Glomerular endothelial cell (primary cell): ENCODE measurements around the gene ZNF202. TPM values are rescaled to one million over a fixed set of nuclear protein-coding genes. Genes with fewer than 3 reads are reported as not detected.
"Not testable (repeated sequence)": the region's sequence is repeated elsewhere in the genome, so short reads cannot be mapped to it uniquely, and the experiment has no call there.

Experiments used
- DNase-seq: peaks from one replicate; pipeline ENCODE4 v3.0.0-alpha.2; 2011; ENCODE audit warnings: low read depth, low spot score; ENCODE audit errors: extremely low read depth
- total RNA-seq: library from RNA; depleted of rRNA; stranded (reverse); fragments of >200 nt; gene quantifications from 2 replicates; pipeline ENCODE4 v1.2.3, GENCODE V29; 2015

The ZNF202 gene
- 6.9 and 7.3 TPM in 2 replicates for total RNA-seq

DNA sequence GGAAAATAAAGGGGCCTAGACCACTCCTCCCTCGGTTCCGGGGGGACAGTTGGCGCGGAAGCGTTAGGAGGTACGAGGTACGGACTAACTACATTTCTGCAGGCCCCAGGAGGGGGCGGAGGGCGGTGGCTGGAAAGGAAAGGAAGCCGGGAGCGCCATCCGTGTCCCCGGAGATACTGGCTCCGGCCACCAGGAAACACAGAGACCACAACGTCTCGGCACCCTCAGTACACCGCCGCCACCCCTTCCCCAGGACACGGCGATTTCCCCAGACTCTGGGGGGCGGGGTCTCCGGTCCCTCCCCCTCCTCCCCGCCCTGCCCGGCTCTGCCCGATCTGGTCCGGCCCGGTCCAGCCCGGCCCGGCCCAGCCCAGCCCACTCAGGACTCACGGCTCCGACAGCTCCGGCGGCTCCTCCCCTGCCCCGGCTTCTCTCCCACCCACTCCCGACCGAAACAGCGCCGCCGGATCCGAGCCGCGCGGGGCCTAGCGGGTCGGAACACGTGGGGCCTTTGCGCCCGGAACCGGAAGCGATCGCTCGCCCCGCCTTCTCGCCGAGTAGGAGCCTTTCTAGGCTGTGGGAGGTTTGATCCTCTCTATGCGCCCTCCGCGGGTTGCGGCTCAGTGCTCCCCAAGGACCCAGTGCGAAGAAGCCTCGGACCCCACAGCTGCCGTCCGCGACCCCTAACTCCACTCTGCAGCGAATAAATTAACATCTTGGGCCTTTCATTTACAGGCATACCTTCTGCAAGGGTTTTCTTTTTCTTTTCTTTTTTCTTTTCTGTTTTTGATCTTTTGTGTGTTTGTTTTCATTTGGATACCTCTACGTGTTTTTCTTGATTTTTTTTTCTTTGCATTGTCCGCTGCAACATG is at the start of gene ZNF202:
ZNF202 (minus strand) TSS at position 502 of the 872 bp plus-strand sequence. CDS start 10,772 bp downstream, outside the sequence.
- peak; percentile 42 for DNase-seq

DNA sequence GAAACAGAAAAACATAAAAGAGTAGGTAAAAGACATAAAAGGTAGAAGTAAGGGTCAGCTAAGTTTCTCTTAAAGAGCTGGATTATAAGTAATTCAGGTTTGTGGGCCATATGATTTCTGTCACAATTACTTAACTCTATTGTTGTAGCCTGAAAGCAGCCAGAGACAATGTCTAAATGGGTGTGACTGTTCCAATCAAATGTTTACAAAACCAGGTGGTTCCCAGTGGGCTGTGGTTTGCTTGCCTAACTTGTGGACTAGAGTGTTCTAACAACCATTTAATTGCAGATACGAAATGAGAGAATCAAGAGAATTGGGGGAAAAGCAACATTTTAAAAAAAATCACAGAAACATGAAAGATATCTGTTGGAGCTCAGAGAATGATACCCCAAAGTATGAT is 42.1 kb upstream of the ZNF202 start:
- no peak for DNase-seq

DNA sequence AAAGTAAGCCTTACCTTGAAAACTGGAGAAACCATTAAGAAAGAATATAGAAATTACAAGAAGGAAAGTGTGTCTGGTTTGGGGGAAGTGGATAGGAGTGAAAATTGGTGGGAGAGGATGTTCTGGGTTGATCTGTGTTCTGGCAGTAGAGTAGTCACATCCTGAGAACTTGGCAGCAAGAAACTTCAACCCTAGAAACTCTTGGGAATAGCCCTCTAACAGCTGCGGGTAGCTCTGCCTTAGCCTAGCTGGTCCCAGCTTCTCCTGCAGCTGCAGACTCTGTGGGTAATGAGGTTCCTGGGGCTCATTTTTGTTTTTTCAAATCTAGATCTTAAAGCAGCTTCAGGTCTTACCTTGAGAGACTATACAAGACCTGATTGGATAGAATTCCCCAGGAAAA is 37.1 kb upstream of the ZNF202 start:
- DNase-seq, result no peak

DNA sequence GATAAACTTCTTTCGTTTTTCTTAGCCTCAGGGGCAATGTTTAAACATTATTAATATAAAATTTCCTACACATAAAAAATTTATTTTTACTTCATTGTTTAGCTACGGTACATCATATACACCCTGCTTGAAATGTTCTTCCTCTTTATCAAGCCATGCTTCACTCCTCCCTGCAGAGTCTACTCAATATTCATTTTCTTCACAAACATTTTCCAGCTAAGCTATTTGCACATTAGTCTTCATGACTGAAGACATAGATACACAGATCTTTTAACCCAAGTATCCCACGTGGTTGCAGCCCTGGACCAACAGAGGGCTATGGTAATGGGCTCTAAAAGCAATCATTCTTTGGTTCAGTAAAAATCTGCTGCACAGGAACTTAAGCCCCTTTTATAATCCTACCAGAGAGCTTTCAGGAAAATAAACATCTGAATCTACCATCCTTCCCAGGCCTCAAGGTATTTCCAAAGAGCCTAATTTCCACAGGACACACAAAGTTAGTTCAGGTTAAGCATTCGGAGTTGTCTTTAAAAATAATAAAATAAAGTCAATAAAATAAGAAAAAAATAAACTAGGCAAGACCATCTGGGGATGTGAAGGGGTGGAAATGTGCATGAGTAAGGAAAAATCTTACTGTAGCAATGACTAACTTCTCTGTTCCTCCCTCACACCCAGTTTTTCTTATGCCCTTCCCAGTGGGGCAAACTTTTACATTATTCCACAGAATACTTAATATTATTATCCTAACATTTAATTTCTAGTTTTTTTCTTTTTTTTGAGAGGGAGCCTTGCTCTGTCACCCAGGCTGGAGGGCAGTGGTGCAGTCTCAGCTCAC is 34.5 kb upstream of the ZNF202 start:
- DNase-seq, result no peak

DNA sequence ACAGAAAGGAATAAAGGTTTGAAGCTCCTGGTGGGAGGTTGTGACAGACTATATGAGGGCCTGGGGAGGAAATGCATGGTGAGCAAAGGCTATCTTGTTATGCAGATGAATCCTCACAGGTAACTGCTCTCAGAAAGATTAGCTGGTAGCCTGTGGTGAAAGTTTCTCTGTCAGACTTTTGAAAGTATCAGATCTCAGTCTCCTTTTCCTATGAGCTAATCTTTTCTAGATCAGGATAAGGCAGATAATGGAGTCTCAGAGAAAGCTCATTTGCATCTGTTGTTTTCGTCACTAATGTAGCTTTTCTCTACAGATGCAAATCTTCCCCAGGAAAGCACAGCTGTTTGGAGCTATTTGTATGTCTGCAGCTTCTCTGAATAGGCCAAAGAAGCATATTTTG is 33.8 kb upstream of the ZNF202 start:
- DNase-seq, result no peak

DNA sequence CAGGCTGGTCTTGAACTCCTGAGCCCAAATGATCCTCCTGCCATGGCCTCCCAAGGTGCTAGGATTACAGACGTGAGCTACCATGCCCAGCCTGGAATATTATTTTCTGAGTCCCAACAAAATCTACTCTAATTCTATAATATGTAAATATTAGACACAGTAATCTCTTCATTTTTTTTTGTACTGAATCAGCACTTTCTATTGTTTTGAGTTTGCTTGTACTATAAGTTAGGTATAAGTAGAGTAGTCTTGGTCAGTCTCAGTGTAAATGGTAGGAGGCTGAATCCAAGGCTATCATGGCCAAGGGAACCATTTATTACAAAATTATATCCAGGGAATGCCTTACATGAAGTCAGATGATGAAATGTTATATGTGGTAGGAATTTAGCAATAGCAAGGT is 32.5 kb upstream of the ZNF202 start:
- no peak for DNase-seq

DNA sequence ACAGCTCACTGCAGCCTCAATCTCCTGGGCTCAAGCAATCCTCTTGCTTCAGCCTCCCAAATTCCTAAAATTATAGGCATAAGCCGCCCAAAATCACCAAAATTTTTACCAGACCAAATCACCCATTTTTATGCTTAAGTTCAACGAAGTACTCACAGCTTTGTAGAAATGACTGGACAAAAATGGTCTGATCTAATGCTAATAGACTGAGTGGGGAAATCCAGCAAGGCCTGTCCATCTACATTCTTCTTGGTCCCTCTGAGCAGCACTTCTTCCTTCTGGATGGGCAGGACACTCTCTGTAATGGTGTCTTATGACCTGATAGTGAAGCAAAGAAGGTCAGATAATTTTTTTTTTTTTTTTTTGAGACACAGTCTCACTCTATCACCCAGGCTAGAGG is 31.6 kb upstream of the ZNF202 start:
- no peak for DNase-seq

DNA sequence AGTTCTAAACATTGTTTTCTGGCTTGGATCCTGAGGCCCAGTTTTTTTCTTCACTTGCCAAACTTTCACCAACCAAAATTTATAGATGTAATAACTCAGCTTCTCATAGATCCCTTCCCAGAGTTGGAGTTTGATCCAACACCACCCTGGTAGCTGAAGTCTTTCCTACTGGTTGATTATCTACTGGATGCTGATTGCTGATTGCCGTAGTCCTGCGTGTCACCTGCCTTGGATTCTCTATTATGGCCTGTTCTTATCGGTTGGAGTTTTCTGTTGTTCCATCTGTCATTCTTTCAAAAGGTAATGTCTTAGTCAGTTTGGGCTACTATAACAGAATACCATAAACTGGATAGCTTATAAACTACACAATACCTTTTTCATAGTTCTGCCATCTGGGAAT is 30.2 kb upstream of the ZNF202 start:
- no peak for DNase-seq

DNA sequence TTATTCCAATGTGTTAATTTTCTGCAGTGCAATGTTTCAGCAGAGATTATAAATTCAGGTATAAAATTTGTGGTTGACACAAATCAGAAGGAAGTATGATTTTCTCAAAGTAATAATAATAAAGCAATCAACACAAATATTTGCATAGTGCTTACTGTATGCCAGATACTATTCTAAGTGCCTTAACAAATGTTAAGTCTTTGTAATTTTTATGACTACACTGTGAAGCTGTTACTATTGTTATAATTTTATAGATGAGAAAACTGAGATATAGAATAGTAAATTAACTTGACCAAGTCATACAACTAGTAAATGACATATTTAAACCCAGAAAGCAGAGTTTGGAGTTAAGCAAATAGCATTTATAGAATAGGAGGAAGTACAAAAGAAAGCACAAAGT is 29.3 kb upstream of the ZNF202 start:
- no peak for DNase-seq

DNA sequence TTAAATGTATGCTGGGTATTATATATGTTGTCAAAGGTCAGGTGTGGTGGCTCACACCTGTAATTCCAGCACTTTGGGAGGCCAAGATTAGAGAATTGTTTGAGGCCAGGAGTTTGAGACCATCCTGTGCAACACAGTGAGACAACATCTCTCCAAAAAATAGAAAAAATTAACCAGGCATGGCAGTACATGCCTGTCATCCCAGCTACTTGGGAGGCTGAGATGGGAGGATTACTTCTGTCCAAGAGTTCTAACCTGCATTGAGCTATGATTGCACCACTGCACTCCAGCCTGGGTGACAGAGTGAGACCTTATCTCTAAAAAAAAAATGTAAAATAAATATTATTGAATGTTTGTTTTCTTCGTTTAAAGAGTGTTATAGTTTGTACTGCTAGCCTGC is 24.1 kb upstream of the ZNF202 start:
- no peak for DNase-seq

DNA sequence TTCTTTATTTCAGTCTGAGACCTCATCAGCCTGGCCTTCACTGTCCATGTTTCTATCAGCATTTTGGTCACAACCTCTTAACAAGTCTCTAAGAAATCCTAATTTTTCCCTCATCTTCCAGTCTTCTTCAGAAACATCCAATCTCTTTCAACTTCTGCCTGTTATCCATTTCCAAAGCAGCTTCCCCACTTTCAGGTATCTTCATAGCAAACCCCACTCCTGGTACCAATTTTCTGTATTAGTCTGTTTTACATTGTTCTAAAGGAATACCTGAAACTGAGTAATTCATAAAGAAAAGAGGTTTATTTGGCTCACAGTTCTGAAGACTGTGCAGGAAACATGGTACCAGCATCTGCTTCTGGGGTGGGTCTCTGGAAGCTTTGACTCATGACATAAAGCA is 21.0 kb upstream of the ZNF202 start:
- no peak for DNase-seq

DNA sequence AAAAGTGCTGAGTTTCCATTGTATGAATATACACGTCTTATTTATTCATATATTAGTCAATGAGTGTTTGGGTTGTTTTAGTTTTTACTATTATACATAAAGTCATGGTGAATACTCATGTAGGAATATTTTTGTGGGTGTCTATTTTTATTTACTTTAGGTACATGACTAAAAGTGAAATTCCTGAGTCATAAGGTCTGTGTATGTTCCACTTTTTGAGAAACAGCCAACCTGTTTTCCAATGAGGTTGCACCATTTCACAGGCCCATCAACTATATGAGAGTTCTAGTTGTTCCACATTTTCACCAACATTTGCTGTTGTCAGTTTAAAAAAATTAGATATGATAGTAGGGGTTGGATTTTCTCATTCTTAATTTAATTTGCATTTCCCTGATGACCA is 19.4 kb upstream of the ZNF202 start:
- DNase-seq, result no peak

DNA sequence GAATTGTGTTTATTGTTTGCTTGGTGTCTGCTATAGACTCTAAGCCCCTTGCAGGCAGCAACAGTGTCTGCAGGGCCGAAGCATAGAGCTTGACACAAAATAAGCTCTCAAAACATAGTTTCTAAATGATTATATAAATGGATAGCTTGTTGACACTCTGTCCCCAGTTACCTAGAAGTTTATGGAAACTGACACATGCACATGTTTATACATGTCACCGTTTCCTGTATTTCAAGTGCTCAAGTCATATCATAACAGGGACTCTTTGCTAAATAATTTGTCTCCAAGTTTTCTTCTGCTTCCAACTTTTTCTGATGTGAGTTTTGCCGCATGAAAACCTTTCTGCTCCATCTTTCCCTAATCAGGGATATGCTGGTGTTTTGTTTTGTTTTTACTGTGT is 16.5 kb upstream of the ZNF202 start:
- no peak for DNase-seq

DNA sequence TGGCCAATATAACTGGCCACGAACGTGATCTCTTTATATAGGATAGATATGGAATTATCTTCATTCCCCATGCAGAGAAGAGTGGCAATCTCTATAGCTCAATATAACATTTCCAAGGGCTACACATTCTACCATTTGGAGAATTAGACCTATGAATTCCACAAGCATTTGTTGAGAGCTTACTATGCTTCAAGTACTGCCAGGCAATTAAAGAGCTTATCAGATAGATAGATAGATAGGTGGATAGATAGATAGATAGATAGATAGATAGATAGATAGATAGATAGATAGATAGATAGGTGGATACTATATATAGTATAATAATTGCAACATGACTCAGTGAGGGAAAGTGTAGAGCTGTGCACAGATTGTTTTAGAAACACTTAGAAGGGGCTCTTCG is 14.4 kb upstream of the ZNF202 start:
- no peak for DNase-seq

DNA sequence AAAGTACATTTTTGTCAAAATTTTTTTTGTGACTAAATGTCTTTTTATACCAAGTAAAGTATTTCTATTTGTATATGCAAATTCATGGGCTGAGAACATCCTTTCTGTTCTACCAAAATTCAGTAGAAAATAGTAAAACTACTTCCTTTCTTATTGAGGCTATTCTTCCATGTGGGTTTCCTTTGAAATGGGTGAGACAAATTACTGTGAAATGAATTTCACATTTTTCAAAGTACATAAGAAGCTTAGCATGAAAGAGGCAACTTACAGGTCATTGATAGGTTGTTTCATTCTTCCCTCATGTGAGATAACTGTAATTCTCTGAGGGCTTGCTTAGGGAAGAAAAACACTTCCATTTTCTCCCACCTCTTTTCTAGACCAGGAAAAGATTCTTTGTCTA is 13.9 kb upstream of the ZNF202 start:
- no peak for DNase-seq

DNA sequence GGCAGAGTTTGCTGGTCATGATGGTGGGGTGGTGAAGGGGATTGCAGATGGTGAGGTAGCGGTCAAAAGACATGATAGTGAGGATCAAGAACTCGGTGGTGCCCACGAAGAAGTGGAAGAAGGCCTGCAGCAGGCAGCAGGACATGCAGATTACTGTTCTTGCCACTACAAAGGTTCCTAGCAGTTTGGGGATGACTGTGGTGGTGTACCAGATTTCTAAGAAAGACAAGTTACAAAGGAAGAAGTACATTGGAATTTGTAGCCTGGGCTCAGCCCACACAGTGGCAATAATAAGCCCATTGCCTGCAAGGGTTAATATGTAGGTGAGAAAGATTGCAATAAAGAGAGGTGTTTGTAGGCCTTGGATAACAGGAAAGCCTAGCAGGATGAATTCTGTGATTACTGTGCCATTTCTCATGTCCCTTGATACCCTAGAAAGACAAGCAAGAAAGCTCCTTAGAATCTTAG is 12.7 kb upstream of the ZNF202 start, which contains the start of gene OR6X1:
OR6X1 (minus strand) TSS at position 418 of the 468 bp plus-strand sequence; CDS start at position 418, 0 bp downstream.
- no peak for DNase-seq

DNA sequence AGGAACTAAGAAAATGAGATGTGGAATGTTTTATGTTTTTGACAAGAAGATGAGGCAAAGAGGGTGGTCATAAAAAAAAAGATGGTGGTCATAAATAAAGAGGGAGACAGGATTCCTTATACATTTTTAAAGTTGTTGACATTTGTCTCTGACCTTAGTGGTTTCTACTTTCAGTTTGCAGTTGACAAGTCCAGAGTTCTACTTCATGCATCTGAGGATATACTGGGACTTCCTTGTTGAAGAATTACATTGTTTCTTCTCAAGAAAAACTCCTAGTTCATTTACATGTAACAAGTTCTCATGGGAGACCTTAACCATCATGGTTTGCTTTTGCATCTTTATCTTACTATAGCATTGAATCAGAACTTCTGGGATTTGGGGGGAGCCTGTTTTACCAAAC is 11.7 kb upstream of the ZNF202 start:
- DNase-seq, result no peak

DNA sequence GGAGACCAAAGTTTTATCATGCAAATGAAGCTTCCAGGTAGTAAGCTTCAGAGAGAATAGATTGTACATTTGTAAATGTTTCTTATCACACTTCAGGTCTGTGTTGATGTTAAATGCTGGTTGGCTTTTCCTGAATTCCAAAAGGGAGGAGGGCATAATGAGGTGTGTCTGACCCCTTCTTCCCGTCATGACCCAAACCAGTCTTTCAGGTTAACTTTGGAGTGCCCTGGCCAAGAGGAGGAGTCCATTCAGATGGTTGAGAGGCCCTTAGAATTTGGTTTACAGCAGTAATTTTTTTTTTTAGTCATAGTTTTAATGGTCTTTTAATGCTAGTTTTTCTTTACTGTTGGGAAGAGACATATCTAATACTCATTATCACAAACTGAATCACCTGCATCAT is 10.3 kb upstream of the ZNF202 start:
- DNase-seq, result no peak

DNA sequence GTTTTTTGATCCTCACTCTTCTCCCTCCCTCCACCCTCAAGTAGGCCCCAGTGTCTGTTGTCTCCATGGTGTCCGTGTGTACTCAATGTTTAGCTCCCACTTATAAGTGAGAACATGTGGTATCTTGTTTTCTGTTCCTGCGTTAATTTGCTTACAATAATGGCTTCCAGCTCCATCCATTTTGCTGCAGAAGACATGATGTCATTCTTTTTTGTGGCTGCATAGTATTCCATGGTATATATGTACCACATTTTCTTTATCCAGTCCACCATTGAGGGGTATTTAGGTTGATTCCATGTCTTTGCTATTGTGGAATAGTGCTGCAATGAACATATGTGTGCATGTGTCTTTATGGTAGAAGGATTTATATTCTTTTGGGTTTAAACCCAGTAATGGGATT is 6.9 kb upstream of the ZNF202 start:
- not testable (repeated sequence) for DNase-seq

DNA sequence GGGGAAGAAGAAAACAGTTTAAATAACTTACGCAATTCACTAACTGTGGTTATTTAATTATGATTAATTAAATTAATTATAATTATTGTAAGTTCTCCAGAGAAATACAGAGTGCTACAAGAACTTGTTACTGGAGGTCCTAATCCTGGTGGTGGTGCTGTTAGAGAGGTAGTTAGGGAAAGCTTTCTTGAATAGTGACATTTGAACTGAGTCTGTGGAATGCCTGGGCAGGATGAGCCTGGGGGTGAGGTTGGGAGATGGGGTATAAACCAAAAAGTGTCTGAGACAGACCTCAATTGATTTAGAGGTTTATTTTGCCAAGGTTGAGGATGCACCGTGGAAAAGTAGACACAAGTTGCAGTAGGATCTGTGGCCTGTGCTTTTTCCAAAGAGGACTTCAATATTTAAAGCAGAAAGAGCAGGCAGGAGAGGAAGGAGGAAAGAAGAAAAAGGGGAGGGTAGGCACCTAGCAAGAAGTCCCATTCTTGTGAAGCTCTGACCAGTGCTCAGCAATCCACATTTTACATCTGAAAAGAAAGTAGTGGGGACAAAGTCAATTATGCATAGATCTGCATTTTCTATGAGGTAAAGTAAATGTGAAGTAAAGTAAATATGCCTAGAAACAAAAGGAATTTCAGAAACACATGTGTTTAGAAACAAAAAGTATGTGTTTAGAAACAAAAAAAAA is 4.4 kb upstream of the ZNF202 start:
- DNase-seq, result no peak

DNA sequence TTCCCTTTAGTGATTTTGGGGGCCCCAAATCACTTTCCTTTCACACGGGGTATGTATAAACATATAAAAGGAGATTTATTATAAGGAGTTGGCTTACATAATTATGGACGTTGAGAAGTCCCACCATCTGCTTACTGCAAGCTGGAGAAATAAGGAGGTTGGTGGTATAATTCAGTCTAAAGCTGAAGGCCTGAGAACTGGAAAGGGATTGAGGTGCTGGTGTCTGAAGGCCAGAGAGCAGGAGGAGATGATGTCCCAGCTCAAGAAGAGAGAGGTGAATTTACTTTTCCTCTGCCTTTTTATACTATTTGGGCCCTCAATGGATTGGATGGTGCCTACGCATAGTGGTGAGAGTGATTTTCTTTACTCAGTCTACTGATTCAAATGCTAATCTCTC is 1.3 kb upstream of the ZNF202 start:
- no peak for DNase-seq
